HG03175 (cell line): ENCODE data around the gene ZFYVE28.

Experiments used
- ATAC-seq: cut with Tn5 transposase; IDR thresholded peaks from one replicate; pipeline ENCODE4 v1.9.1; 2021; ENCODE audit warnings: mild to moderate bottlenecking, moderate library complexity; ENCODE audit not compliant: unreplicated experiment

Gene ZFYVE28

GRCh38 chr4:2335729-2336101 lies 82.7 kb downstream of the ZFYVE28 start:
- no peak for ATAC-seq

- ATAC-seq: no peak
These were observed 83.4 kb downstream of the ZFYVE28 start for GRCh38 chr4:2334826-2335728.

DNA sequence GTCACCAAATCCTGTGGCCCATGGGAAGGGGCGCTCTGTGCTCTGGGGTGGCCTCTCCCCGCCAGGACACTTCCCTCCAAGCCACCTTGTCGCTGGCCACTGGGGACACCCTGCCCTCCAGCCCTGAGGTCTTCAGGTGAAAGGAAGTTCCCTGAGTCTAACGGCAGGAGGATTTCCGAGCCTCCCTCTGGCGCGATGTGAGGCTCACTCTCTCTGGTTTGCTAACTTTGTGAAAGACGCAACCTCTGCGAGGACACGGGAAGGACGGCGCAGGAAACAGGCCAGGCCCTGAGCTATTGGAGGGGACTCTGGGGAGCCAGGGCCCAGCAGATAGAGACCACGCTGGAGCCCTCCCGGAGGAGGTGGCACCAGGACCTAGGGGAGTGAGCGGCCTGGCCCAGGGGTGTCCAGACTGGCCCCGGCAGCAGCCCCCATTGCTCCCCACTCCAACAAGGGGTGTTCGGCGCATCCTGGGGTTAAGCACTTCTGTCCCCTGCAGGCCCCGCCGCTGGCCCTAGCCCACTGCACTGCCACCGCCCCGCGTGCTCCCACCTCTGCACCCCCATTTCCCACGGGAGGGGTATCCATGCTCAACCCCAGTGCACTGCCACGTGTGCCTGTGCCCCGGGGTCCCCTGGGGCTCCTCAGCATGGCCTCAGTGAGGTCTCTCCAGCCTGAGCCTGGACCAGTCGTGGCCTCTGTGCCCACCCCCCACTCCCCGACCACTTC lies 84.4 kb downstream of the ZFYVE28 start:
- ATAC-seq: no peak

DNA sequence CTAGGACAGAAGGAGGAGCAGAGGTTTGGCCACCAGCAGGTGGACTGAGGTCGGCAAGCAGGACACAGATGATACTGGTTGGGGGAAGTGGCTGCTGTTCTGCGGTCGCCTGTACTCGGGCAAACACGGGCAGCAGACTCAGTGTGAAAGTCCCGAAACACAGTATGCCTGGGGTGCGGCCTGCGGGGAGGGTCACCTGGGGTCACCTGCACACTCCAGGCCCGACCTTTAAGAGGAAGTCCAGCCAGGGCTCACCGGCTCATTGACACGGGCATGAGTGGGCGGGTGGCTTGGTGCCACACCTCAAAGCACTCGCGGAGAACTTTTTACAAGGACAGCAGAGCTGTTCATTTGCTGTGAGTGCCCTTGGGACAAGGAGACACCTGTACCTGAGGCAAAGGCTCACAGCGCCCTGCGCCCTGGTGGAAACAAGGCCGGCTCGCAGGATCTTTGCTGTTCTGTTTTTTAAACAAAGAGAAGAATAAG lies 85.0 kb downstream of the ZFYVE28 start:
- ATAC-seq: no peak

DNA sequence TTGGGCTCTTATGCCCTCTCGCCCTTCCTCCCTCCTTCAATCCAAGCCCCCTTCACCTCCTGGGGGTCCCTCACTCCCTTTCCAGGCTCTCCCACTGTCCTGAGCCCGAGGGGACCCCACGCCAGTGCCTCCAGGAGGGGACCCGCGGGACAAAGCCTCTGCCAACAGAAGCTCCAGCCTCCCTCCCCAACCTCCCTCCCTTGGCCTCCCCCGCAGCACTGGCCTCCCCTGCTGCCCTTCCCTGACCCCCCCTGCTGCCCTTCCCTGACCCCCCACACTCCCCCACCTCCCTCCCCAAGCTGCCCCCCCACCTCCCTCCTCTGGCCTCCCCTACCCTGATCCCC lies 85.5 kb downstream of the ZFYVE28 start:
- ATAC-seq: no peak

GRCh38 chr4:2332201-2332975 lies 86.1 kb downstream of the ZFYVE28 start:
- no peak for ATAC-seq

GRCh38 chr4:2331519-2332200 lies 86.8 kb downstream of the ZFYVE28 start:
- no peak for ATAC-seq

- ATAC-seq: no peak
These were observed 87.4 kb downstream of the ZFYVE28 start for GRCh38 chr4:2331043-2331420.

DNA sequence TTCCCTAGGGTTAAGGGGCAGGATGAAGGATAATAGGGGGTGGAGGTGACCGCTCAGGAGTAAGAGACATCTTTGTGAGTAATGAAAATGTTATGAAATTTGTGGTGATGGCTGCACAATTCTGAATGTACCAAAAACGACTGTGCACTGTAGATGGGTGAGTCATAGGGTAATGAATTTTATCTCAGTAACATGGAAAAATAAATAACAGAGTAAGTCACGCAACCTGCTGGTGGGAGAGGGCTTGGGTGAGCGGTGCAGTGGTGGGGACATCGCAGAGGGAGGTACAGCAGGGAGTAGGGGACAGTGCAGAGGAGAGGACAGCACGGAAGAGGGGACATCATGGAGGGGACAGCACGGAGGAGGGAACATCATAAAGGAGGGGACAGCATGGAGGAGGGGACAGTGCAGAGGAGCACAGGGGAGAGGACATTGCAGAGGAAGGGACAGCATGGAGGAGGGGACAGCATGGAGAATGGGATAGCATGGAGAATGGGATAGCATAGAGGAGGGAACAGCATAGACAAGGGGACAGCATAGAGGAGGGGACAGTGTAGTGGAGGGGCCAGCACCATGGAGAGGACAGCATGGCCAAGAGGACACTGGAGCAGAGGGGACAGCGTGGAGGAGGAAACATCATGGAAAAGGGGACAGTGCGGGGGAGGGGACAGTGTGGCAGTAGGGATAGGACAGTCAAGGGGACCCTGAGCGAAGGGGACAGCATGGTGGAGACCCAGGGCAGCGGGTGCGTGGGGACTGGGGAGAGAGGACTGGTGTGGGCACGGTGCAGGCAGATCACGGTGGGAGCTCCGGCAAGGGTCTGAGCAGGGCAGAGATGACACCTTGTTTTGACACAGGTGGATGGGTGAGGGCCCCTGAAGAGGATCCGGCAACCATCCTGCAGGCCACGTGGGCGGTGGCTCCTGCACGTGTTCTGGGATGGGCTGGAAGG lies 88.1 kb downstream of the ZFYVE28 start:
- ATAC-seq: no peak

- ATAC-seq: no peak
These were observed 90.9 kb downstream of the ZFYVE28 start for GRCh38 chr4:2327579-2327978.

DNA sequence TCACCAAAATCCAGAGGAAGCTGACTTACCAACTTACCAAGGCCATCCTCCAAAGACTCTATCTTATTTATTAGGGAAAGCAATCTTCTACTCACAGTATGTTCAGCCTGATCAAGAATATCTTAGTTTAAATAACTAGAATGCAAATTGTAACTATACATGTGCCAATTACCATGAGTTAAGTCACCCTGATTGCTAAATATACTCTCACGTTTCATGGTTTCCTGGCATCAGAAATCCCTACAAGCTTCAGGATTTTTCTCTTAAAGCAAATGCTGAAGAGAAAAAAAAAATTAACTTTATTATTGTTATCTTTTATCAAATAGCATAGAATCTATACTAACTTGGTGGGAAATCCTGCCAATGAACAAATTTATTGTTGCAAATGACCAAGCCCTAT lies 93.6 kb downstream of the ZFYVE28 start:
- no peak for ATAC-seq

- ATAC-seq: no peak
These were observed 95.6 kb downstream of the ZFYVE28 start for GRCh38 chr4:2322841-2323240.

DNA sequence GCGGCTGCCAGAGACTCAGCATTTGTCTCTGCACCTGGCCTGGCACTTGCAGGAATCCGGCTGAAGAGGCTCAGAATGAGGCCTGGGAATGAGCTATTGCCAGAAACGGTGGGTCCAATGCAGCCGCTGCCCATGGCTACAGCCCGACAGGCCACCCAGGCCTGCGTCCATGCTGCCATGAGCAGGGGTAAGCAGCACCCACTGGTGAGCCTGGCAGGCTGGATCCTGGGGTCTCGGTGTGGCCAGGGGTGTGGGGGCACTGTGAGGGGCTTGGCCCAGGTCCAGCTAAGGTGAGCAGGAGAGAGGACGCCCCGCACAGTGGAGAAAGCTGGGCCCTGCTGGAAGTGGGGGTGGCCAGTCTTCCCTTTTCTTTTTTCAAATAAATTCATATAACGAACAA lies 96.2 kb downstream of the ZFYVE28 start:
- no peak for ATAC-seq

DNA sequence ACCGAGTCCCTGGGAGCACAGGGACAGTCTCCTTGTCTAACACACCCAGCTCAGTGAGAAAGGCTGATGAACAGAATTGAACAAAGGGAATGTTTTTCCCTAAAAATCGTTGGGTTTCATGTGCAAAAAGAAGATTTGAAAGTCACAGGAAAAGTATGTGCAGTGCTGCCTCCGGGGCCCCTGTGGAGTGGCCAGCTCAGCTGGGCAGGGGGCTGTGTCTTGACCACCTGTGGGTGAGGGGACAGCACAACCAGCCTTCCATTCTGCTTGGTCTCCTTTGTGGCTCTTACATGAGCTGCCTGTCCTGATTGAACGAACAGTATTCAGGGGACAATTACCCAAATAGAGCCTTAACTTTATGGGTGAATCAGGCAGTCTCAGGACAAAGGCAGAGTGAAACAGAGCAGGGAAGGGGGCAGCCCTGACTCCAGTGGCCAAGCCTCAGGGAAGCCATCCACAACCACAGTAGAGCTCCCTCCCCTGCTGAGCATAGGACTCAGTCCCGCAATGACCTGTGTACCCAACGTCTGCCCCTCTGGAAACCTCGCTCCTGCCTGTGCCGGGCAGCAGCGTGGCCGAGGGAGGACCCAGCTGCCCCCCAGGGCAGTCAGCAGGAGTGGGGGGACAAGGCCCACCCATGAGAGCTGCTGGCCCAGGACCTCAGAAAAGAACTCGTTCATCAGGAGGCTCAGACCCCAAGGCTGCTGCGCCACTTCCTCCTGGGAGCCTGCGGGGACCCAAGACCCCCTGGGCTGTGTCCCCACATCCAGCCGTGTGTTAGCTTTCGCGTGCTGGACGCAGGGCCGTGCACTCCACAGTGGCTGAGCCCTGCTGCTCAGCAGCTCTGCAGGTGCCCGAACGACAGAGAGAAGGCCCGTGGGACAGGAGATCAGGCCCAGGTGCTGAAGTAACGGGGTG lies 96.9 kb downstream of the ZFYVE28 start:
- no peak for ATAC-seq

- no peak for ATAC-seq
These were observed 97.7 kb downstream of the ZFYVE28 start for GRCh38 chr4:2320746-2321145.

DNA sequence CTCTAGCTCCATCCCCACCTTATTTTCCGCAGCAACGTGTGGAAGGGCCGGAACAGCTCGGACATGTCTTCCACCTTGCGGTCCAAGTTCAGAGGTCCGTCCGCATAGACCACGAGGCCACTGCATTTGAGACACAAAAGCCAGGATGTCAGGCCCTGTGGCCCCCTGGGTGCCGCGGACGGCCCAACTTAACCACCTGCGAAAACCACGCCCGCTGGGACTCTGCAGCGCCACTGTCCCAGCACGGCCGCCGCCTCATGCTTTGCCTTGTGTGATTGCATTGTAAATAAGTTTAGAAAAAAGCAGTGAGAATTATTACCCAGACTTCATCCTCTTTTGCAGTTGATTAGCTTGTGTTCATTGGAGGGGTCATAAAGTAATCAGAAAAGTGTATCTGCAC lies 98.3 kb downstream of the ZFYVE28 start:
- no peak for ATAC-seq

DNA sequence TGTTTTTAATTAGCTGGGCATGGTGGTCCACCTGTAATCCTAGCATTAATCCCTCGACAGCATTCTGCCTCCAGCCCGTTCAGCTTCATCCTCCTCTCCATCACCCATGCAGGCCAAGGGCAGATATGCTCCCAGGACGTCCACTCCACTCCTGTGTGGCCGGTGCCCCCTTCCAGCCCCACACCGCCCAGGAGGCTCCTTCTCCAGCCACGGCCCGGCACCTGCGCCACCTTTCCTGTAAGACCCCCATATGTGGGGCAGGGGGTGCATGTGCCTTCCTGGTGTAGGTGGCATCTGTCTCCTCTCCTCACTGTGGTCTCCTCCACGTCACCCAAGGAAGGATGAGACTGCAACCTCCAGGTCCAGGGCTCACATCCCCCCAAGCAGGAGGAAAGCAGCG lies 99.6 kb downstream of the ZFYVE28 start:
- ATAC-seq: no peak

DNA sequence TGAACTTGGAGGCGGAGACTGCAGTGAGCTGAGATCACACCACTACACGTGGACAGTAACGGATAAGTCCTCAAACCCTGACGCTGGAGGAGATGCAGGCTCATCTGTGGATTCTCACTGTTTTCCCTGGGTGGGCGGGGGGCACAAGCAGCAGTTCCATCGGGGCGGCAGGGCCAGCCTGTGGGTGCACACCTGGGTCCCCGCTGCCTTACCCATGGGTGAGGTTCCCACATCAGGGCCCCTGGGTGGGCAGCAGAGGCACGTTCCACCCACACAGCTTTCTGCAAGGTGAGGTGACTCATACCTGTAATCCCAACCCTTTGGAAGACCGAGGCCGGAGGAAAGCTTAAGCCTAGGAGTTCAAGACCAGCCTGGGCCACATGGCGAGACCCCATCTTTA lies 100.0 kb downstream of the ZFYVE28 start:
- ATAC-seq: no peak

DNA sequence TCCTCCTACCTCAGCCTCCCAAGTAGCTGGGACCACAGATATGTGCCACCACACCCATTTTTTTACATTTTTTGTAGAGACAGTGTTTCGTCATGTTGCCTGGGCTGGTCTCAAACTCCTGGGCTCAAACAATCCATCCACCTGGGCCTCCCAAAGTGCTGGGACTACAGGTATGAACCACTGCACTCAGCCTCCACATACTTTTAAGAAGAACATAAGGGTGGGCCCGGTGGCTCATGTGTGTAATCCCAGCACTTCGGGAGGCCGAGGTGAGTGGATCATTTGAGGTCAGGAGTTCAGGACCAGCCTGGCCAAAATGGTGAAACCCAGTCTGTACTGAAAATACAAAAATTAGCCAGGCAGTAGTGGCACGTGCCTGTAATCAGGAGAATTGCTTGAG lies 105.1 kb downstream of the ZFYVE28 start:
- no peak for ATAC-seq
